Measurements from ENCODE around the gene TRIM2. TPM values are rescaled to one million over a fixed set of nuclear protein-coding genes. Genes with fewer than 3 reads are reported as not detected.
A peak's percentile ranks its signal among the peaks of the same experiment; 100 is the strongest.

TRIM2 gene
- total RNA-seq, 1 experiment from 2014 or later: 41.4 TPM

- Histone ChIP-seq H3K79me2 (ENCODE audit: insufficient read depth, low read length) (no peaks in the 10 kb centered on the region), H3K36me3 (ENCODE audit: control insufficient read depth in 1 of 2, insufficient read depth in 2 of 2, low read length in 2 of 2) (no peaks in the 10 kb centered on the region), H3K9me2 (ENCODE audit: insufficient read depth) (no peaks in the 10 kb centered on the region), H3K4me3 (replicated peaks in 1 of 2; ENCODE audit: low read depth in 1 of 2, low read length in 2 of 2) (no peak overlapping the region), H3K27me3 (ENCODE audit: insufficient read depth, low read length) (no peaks in the 10 kb centered on the region), H3K9ac (ENCODE audit: low read length) (no peak overlapping the region), H4K20me1 (ENCODE audit: insufficient read depth) (no peaks in the 10 kb centered on the region), H3K27ac (ENCODE audit: low read depth, low read length) (no peak overlapping the region), H3K9me3 (ENCODE audit: control insufficient read depth in 1 of 2, insufficient read depth in 1 of 2, low read depth in 1 of 2, low read length in 2 of 2) (no peaks in the 10 kb centered on the region), H3K4me2 (ENCODE audit: low read length) (no peak overlapping the region), H3K4me1 (ENCODE audit: control insufficient read depth in 1 of 2, insufficient read depth in 2 of 2, low read length in 2 of 2) (no peaks in the 10 kb centered on the region), H2AFZ (ENCODE audit: low read depth, low read length, poor library complexity, severe bottlenecking) (no peak overlapping the region)
- RAD21 ChIA-PET (ENCODE audit: low non-redundant PET in 1 of 2, low total read pairs in 2 of 2, uncharacterized antibody in 2 of 2, unreplicated experiment in 2 of 2): no interaction called here
- POLR2A ChIA-PET: no interaction called here
- intact Hi-C loops (cut with micrococcal nuclease): loop anchor here (1.0 to 5.0 kb wide), 5 partner anchors 86 to 472 kb away; no protein-coding TSS in a partner anchor
- TF ChIP-seq CTCF (IDR thresholded peaks at IDR 0.05 in 2 of 3, conservative IDR thresholded peaks at IDR 0.05 in 1 of 3; ENCODE audit: borderline replicate concordance in 1 of 3, insufficient read depth in 1 of 3, low read depth in 2 of 3, low read length in 2 of 3) (peak; percentile 68 to 85 (median 74); a peak in 5 of 6 replicates), RAD21 (IDR thresholded peaks at IDR 0.05; ENCODE audit: low read depth) (peak; percentile 83), FOSL1 (IDR thresholded peaks at IDR 0.05; ENCODE audit: low read depth) (no peak), JUND (IDR thresholded peaks at IDR 0.05) (no peak)
- CTCF ChIA-PET: interaction anchor here (1.2 to 4.0 kb wide), 2 partner anchors 112 to 176 kb away, joined by 3 to 13 read pairs; no protein-coding TSS in a partner anchor
- ATAC-seq (peak; percentile 93), DNase-seq (ENCODE audit: low read depth, low spot score) (peak; percentile 39)
- BruUV-seq (replicated peaks): no TSS peak
Observed at GRCh38 chr4:153318696-153319320, 114.6 kb downstream of the TRIM2 start.

- Histone ChIP-seq H3K36me3 (ENCODE audit: control insufficient read depth in 1 of 2, insufficient read depth in 2 of 2, low read length in 2 of 2) (no peaks in the 10 kb centered on the region), H2AFZ (ENCODE audit: low read depth, low read length, poor library complexity, severe bottlenecking) (no peak overlapping the region), H3K4me3 (replicated peaks in 1 of 2; ENCODE audit: low read depth in 1 of 2, low read length in 2 of 2) (no peak overlapping the region), H3K27ac (ENCODE audit: low read depth, low read length) (no peak overlapping the region), H4K20me1 (ENCODE audit: insufficient read depth) (no peaks in the 10 kb centered on the region), H3K27me3 (ENCODE audit: insufficient read depth, low read length) (no peaks in the 10 kb centered on the region), H3K4me2 (ENCODE audit: low read length) (no peak overlapping the region), H3K79me2 (ENCODE audit: insufficient read depth, low read length) (no peaks in the 10 kb centered on the region), H3K9me2 (ENCODE audit: insufficient read depth) (no peaks in the 10 kb centered on the region), H3K4me1 (ENCODE audit: control insufficient read depth in 1 of 2, insufficient read depth in 2 of 2, low read length in 2 of 2) (peaks cover 7 to 12% of the 10 kb centered on the region in 2 experiments; a peak in 3 of 4 replicates), H3K9ac (ENCODE audit: low read length) (no peak overlapping the region), H3K9me3 (ENCODE audit: control insufficient read depth in 1 of 2, insufficient read depth in 1 of 2, low read depth in 1 of 2, low read length in 2 of 2) (no peaks in the 10 kb centered on the region)
- no peak for DNase-seq (ENCODE audit: low read depth, low spot score)
- CTCF ChIA-PET: interaction anchor here (0.9 to 1.3 kb wide), 3 partner anchors 19 to 320 kb away, joined by 3 to 5 read pairs (median 4); no protein-coding TSS in a partner anchor
- intact Hi-C loops (cut with micrococcal nuclease): no loop called here
- no peak for ATAC-seq
- BruUV-seq (replicated peaks): no TSS peak
- POLR2A ChIA-PET: no interaction called here
- RAD21 ChIA-PET (ENCODE audit: low non-redundant PET in 1 of 2, low total read pairs in 2 of 2, uncharacterized antibody in 2 of 2, unreplicated experiment in 2 of 2): no interaction called here
- TF ChIP-seq POLR2AphosphoS5 (IDR thresholded peaks at IDR 0.05; ENCODE audit: low read depth, low read length): no peak
- TF ChIP-seq YY1 (IDR thresholded peaks at IDR 0.05; ENCODE audit: extremely low read depth, insufficient replicate concordance, low read depth, low read length): no peak
- no peak for TF ChIP-seq CTCF (IDR thresholded peaks at IDR 0.05 in 2 of 3, conservative IDR thresholded peaks at IDR 0.05 in 1 of 3; ENCODE audit: borderline replicate concordance in 1 of 3, insufficient read depth in 1 of 3, low read depth in 2 of 3, low read length in 2 of 3)
- no peak for TF ChIP-seq RAD21 (IDR thresholded peaks at IDR 0.05; ENCODE audit: low read depth)
- TF ChIP-seq TCF7L2 (IDR thresholded peaks at IDR 0.05; ENCODE audit: borderline replicate concordance, extremely low read depth, insufficient read depth, insufficient read length): no peak
- TF ChIP-seq CBX3 (IDR thresholded peaks at IDR 0.05; ENCODE audit: low read depth): no peak
- TF ChIP-seq SP1 (IDR thresholded peaks at IDR 0.05; ENCODE audit: low read depth): no peak
- TF ChIP-seq FOSL1 (IDR thresholded peaks at IDR 0.05; ENCODE audit: low read depth): no peak
- TF ChIP-seq EZH2phosphoT487 (IDR thresholded peaks at IDR 0.05; ENCODE audit: borderline replicate concordance): no peak
- no peak for TF ChIP-seq JUND (IDR thresholded peaks at IDR 0.05)
- TF ChIP-seq ELF1 (IDR thresholded peaks at IDR 0.05; ENCODE audit: borderline replicate concordance, low read depth): no peak
- no peak for TF ChIP-seq EZH2 (IDR thresholded peaks at IDR 0.05)
- TF ChIP-seq MAX (IDR thresholded peaks at IDR 0.05): no peak
- TF ChIP-seq EGR1 (IDR thresholded peaks at IDR 0.05; ENCODE audit: low read depth): no peak
Observed at GRCh38 chr4:153322791-153323190, 118.5 kb downstream of the TRIM2 start.

Measured in HCT116 (cell line).